ENCODE results near the gene HSD17B14. TPM values are rescaled to one million over a fixed set of nuclear protein-coding genes. Genes with fewer than 3 reads are reported as not detected.

HSD17B14 gene
- total and polyA plus RNA-seq, 2 of the 13 experiments (the other 11 are each of a cell fraction or from before 2014, with no cell fraction given): 0.58 to 1.2 TPM

DNA sequence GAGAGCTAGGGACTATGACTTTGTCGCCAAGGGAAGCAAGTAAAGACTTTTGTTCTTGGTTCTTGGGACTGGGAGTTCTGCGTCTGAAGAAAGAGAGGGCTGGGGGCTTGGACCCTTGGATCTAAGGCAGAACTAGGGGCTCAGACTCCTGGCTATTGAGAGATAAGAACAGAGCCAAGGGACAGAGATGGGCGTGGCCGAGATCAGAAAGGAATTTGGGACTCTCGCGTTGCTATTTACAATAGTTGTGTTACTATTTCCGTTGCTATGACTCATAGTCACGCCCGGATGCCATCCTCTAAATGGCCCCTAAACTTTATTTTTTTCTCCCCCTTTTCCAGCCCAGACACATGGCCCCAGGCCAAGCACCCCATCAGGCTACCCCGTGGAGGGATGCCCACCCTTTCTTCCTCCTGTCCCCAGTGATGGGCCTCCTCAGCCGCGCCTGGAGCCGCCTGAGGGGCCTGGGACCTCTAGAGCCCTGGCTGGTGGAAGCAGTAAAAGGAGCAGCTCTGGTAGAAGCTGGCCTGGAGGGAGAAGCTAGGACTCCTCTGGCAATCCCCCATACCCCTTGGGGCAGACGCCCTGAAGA, 36.7 kb upstream of the HSD17B14 start (continued):
- TF ChIP-seq THRA (CRISPR knock-in tag; IDR thresholded peaks at IDR 0.05; ENCODE audit: borderline replicate concordance): no peak
- no peak for TF ChIP-seq ZKSCAN8 (CRISPR knock-in tag; IDR thresholded peaks at IDR 0.05; ENCODE audit: borderline replicate concordance)
- TF ChIP-seq TBP (CRISPR knock-in tag; IDR thresholded peaks at IDR 0.05): no peak
- no peak for TF ChIP-seq SIX1 (CRISPR knock-in tag; IDR thresholded peaks at IDR 0.05; ENCODE audit: borderline replicate concordance)
- TF ChIP-seq NAIF1 (CRISPR knock-in tag; IDR thresholded peaks at IDR 0.05; ENCODE audit: borderline replicate concordance): no peak
- no peak for TF ChIP-seq PHF5A (CRISPR knock-in tag; IDR thresholded peaks at IDR 0.05; ENCODE audit: low read depth, unreplicated experiment)
- no peak for TF ChIP-seq ZGPAT (CRISPR knock-in tag; IDR thresholded peaks at IDR 0.05)
- no peak for TF ChIP-seq SYNCRIP (IDR thresholded peaks at IDR 0.05; ENCODE audit: insufficient read depth, low read depth, low read length)
- no peak for TF ChIP-seq ZNF230 (CRISPR knock-in tag; IDR thresholded peaks at IDR 0.05)
- TF ChIP-seq ZSCAN9 (CRISPR knock-in tag; IDR thresholded peaks at IDR 0.05; ENCODE audit: borderline replicate concordance): no peak
- TF ChIP-seq, protein P1, sequence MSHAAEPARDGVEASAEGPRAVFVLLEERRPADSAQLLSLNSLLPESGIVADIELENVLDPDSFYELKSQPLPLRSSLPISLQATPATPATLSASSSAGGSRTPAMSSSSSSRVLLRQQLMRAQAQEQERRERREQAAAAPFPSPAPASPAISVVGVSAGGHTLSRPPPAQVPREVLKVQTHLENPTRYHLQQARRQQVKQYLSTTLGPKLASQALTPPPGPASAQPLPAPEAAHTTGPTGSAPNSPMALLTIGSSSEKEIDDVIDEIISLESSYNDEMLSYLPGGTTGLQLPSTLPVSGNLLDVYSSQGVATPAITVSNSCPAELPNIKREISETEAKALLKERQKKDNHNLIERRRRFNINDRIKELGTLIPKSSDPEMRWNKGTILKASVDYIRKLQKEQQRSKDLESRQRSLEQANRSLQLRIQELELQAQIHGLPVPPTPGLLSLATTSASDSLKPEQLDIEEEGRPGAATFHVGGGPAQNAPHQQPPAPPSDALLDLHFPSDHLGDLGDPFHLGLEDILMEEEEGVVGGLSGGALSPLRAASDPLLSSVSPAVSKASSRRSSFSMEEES (CRISPR knock-in tag; IDR thresholded peaks at IDR 0.05): peak; percentile 86
- TF ChIP-seq ZNF383 (CRISPR knock-in tag; IDR thresholded peaks at IDR 0.05; ENCODE audit: borderline replicate concordance): no peak
- no peak for TF ChIP-seq CENPT (CRISPR knock-in tag; IDR thresholded peaks at IDR 0.05; ENCODE audit: low read depth)
- no peak; the same call in 1 of the 2 replicates for TF ChIP-seq SMAD9 (CRISPR knock-in tag; IDR thresholded peaks at IDR 0.05)
- no peak for TF ChIP-seq MAFK (conservative IDR thresholded peaks at IDR 0.05 in 1 of 2, IDR thresholded peaks at IDR 0.05 in 1 of 2; ENCODE audit: low read length in 2 of 2)
- TF ChIP-seq ZBTB42 (CRISPR knock-in tag; IDR thresholded peaks at IDR 0.05): no peak
- TF ChIP-seq, protein P2, sequence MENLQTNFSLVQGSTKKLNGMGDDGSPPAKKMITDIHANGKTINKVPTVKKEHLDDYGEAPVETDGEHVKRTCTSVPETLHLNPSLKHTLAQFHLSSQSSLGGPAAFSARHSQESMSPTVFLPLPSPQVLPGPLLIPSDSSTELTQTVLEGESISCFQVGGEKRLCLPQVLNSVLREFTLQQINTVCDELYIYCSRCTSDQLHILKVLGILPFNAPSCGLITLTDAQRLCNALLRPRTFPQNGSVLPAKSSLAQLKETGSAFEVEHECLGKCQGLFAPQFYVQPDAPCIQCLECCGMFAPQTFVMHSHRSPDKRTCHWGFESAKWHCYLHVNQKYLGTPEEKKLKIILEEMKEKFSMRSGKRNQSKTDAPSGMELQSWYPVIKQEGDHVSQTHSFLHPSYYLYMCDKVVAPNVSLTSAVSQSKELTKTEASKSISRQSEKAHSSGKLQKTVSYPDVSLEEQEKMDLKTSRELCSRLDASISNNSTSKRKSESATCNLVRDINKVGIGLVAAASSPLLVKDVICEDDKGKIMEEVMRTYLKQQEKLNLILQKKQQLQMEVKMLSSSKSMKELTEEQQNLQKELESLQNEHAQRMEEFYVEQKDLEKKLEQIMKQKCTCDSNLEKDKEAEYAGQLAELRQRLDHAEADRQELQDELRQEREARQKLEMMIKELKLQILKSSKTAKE (CRISPR knock-in tag; IDR thresholded peaks at IDR 0.05; ENCODE audit: borderline replicate concordance): no peak
- TF ChIP-seq, protein P3, sequence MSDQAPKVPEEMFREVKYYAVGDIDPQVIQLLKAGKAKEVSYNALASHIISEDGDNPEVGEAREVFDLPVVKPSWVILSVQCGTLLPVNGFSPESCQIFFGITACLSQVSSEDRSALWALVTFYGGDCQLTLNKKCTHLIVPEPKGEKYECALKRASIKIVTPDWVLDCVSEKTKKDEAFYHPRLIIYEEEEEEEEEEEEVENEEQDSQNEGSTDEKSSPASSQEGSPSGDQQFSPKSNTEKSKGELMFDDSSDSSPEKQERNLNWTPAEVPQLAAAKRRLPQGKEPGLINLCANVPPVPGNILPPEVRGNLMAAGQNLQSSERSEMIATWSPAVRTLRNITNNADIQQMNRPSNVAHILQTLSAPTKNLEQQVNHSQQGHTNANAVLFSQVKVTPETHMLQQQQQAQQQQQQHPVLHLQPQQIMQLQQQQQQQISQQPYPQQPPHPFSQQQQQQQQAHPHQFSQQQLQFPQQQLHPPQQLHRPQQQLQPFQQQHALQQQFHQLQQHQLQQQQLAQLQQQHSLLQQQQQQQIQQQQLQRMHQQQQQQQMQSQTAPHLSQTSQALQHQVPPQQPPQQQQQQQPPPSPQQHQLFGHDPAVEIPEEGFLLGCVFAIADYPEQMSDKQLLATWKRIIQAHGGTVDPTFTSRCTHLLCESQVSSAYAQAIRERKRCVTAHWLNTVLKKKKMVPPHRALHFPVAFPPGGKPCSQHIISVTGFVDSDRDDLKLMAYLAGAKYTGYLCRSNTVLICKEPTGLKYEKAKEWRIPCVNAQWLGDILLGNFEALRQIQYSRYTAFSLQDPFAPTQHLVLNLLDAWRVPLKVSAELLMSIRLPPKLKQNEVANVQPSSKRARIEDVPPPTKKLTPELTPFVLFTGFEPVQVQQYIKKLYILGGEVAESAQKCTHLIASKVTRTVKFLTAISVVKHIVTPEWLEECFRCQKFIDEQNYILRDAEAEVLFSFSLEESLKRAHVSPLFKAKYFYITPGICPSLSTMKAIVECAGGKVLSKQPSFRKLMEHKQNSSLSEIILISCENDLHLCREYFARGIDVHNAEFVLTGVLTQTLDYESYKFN (CRISPR knock-in tag; conservative IDR thresholded peaks at IDR 0.05): peak; percentile 48

All from HepG2 (cell line).